B cell (primary cell): ENCODE measurements around the gene CCDC93. TPM values are rescaled to one million over a fixed set of nuclear protein-coding genes. Genes with fewer than 3 reads are reported as not detected.

ENCODE experiments used
- ATAC-seq: fragments of 200-7000 bp; cut with Tn5 transposase; one replicate; pipeline ENCODE4 v1.10.0; 2021; ENCODE audit warnings: low read depth, mild to moderate bottlenecking, moderate number of reproducible peaks, moderate library complexity
- CTCF ChIA-PET: fragments of 350-600 bp; sonication (Branson Sonifier 250); formaldehyde crosslinking; loops from one replicate; lab custom pipeline; 2021; ENCODE audit warnings: antibody characterized with exemption, inconsistent platforms; lab: Charles Lee
- POLR2A ChIA-PET: fragments of 350-600 bp; sonication (Branson Sonifier 250); formaldehyde crosslinking; loops from one replicate; lab custom pipeline; 2021; ENCODE audit warnings: antibody characterized with exemption; lab: Charles Lee
- DNase-seq: peaks from one replicate; pipeline ENCODE4 v3.0.0; 2013
- H2AFZ ChIP-seq: 2 replicates; pipeline ENCODE4 v1.6.1; 2012; ENCODE audit warnings: mild to moderate bottlenecking, low read depth, low read length; ENCODE audit not compliant: insufficient read depth, poor library complexity, severe bottlenecking
- H3K27ac ChIP-seq, 2 donors: 1 replicate in 1 of 2; 2 replicates in 1 of 2; pipeline ENCODE4 v1.5.1; 2012 to 2013; ENCODE audit warnings: low read length in 2 of 2, mild to moderate bottlenecking in 2 of 2, moderate library complexity in 1 of 2
- H3K27me3 ChIP-seq, 4 experiments: fragments of 200-600 bp in 1 of 4; sonication (generic) in 1 of 4; replicated peaks in 1 of 4; 1 replicate in 2 of 4; 2 replicates in 2 of 4; pipeline versions ENCODE4 v1.6.1 to v1.7.0; 2013 to 2016; ENCODE audit warnings: low read length in 3 of 4, mild to moderate bottlenecking in 2 of 4, mixed read lengths in 1 of 4, moderate library complexity in 1 of 4; ENCODE audit not compliant: insufficient read depth in 4 of 4, control insufficient read depth in 3 of 4; ENCODE audit errors: control extremely low read depth in 1 of 4
- H3K36me3 ChIP-seq, 2 experiments: replicated peaks in 1 of 2; 1 replicate in 1 of 2; 2 replicates in 1 of 2; pipeline versions ENCODE4 v1.6.1 to v1.7.1; 2013; ENCODE audit warnings: low read length in 1 of 2; ENCODE audit not compliant: insufficient read depth in 2 of 2, control insufficient read depth in 1 of 2; ENCODE audit errors: control extremely low read depth in 1 of 2, extremely low read depth in 1 of 2
- H3K4me1 ChIP-seq, 2 donors: fragments of 200-600 bp in 1 of 2; sonication (generic) in 1 of 2; 1 replicate in 1 of 2; 2 replicates in 1 of 2; pipeline versions ENCODE4 v1.5.1 to v1.6.1; 2013 to 2017; ENCODE audit warnings: low read length in 2 of 2; ENCODE audit not compliant: control insufficient read depth in 2 of 2, insufficient read depth in 2 of 2
- H3K4me2 ChIP-seq: replicated peaks from 2 replicates; pipeline ENCODE3; 2012; ENCODE audit warnings: mild to moderate bottlenecking, low read depth, low read length; ENCODE audit not compliant: poor library complexity, severe bottlenecking
- H3K4me3 ChIP-seq, 5 experiments: fragments of 200-600 bp in 1 of 5; sonication (generic) in 1 of 5; 1 replicate in 3 of 5; 2 replicates in 2 of 5; pipeline versions ENCODE4 v1.5.1 to v1.7.0; 2011 to 2016; ENCODE audit warnings: low read length in 4 of 5, mild to moderate bottlenecking in 4 of 5, low read depth in 2 of 5, control low read depth in 1 of 5, moderate library complexity in 1 of 5; ENCODE audit not compliant: insufficient read depth in 1 of 5; ENCODE audit errors: control extremely low read depth in 1 of 5, extremely low read depth in 1 of 5
- H3K79me2 ChIP-seq: fragments of 200-600 bp; sonication (generic); one replicate; pipeline ENCODE4 v1.6.0; 2016; ENCODE audit warnings: low read length; ENCODE audit not compliant: control insufficient read depth, insufficient read depth
- H3K9ac ChIP-seq: fragments of 200-600 bp; sonication (generic); 2 replicates; pipeline ENCODE4 v1.6.1; 2017; ENCODE audit warnings: mild to moderate bottlenecking, low read length, moderate library complexity
- H3K9me3 ChIP-seq, 3 donors: one replicate each; pipeline versions ENCODE4 v1.6.1 to v1.7.1; 2013; ENCODE audit warnings: low read length in 2 of 3; ENCODE audit not compliant: control insufficient read depth in 2 of 3, insufficient read depth in 1 of 3; ENCODE audit errors: control extremely low read depth in 1 of 3
- H4K20me1 ChIP-seq: 2 replicates; pipeline ENCODE4 v1.6.0; 2012; ENCODE audit warnings: mild to moderate bottlenecking, low read length; ENCODE audit not compliant: insufficient read depth, control insufficient read depth, poor library complexity, severe bottlenecking
- H3K27ac Mint-ChIP-seq: one replicate; pipeline ENCODE4 v1.8.0; 2021; ENCODE audit warnings: mixed read lengths
- H3K27me3 Mint-ChIP-seq: one replicate; pipeline ENCODE4 v1.8.0; 2021; ENCODE audit warnings: mixed read lengths
- H3K4me1 Mint-ChIP-seq: one replicate; pipeline ENCODE4 v1.8.0; 2021; ENCODE audit warnings: mixed read lengths
- H3K4me3 Mint-ChIP-seq: one replicate; pipeline ENCODE4 v1.8.0; 2021; ENCODE audit warnings: mixed read lengths
- H3K9me3 Mint-ChIP-seq: one replicate; pipeline ENCODE4 v1.8.0; 2022; ENCODE audit warnings: mixed read lengths; ENCODE audit not compliant: insufficient read depth
- CTCF ChIP-seq: fragments of 200-600 bp; IDR thresholded peaks from one replicate; pipeline ENCODE4 v1.8.0; 2022; ENCODE audit warnings: antibody characterized with exemption, mild to moderate bottlenecking
- EZH2 ChIP-seq: IDR thresholded peaks from 2 replicates; pipeline ENCODE4 v1.6.1; 2012; ENCODE audit warnings: borderline replicate concordance, low read depth, mild to moderate bottlenecking, moderate library complexity, low read length; ENCODE audit not compliant: insufficient read depth, poor library complexity, severe bottlenecking
- WGBS: methylation state at CpG from one replicate; pipeline ENCODE4 v1.1.5; 2013; ENCODE audit warnings: missing lambda C conversion rate; ENCODE audit not compliant: insufficient coverage; 5-methylcytosine and 5-hydroxymethylcytosine counted together
- intact Hi-C: fragments of 100-400 bp; cut with micrococcal nuclease; formaldehyde crosslinking; loops from one replicate; pipeline ENCODE4 v1.10.0; 2022
- polyA plus RNA-seq: library from polyadenylated mRNA; depleted of rRNA; stranded (reverse); fragments of >200 nt; gene quantifications from 2 replicates; pipeline ENCODE4 v1.2.3, GENCODE V29; 2012
- total RNA-seq, 2 donors: library from RNA; stranded (reverse); fragments of 120-200 nt in 1 of 2; gene quantifications; 1 replicate in 1 of 2; 2 replicates in 1 of 2; pipeline versions ENCODE4 v1.2.3 to v1.2.4, GENCODE V29; 2013 to 2022

Gene CCDC93
- total and polyA plus RNA-seq, 2 donors (not counting 1 experiment from before 2014, with no cell fraction given): 17.5 to 79.6 TPM

GRCh38 chr2:117979911-117980701 lies 33.8 kb downstream of the CCDC93 start:
- Histone ChIP-seq H3K4me1 (no peaks in the 10 kb centered on the region), H3K27me3 (no peaks in the 10 kb centered on the region), H3K9me3 (no peaks in the 10 kb centered on the region), H2AFZ (no peak overlapping the region), H3K4me3 (no peak overlapping the region), H3K9ac (no peak overlapping the region), H3K79me2 (no peaks in the 10 kb centered on the region), H3K36me3 (peaks cover 2 to 71% of the 10 kb centered on the region in 2 experiments), H3K27ac (no peak overlapping the region), H4K20me1 (peaks cover 23% of the 10 kb centered on the region), H3K4me2 (no peak overlapping the region)
- ATAC-seq (no peak), DNase-seq (no peak)
- no peak overlapping the region for H3K27ac Mint-ChIP-seq
- H3K27me3 Mint-ChIP-seq: no peaks in the 10 kb centered on the region
- CTCF ChIA-PET: interaction anchor here (0.7 to 1.6 kb wide), 2 partner anchors 23 to 168 kb away, joined by 3 to 7 read pairs; no protein-coding TSS in a partner anchor
- H3K4me3 Mint-ChIP-seq: no peak overlapping the region
- intact Hi-C loops: no loop called here
- no peaks in the 10 kb centered on the region for H3K4me1 Mint-ChIP-seq
- TF ChIP-seq CTCF (no peak), EZH2 (no peak)
- WGBS: 94% methylated on average over 4 of the region's 6 CpGs
- no peaks in the 10 kb centered on the region for H3K9me3 Mint-ChIP-seq
- POLR2A ChIA-PET: no interaction called here

- H3K36me3 ChIP-seq: peaks cover 2 to 70% of the 10 kb centered on the region in 2 experiments
- Mint-ChIP-seq H3K27me3 (no peaks in the 10 kb centered on the region), H3K4me1 (no peaks in the 10 kb centered on the region), H3K4me3 (no peak overlapping the region), H3K9me3 (no peaks in the 10 kb centered on the region), H3K27ac (no peak overlapping the region)
- ChIA-PET CTCF (no interaction called here), POLR2A (no interaction called here)
- H4K20me1 ChIP-seq: peaks cover 9% of the 10 kb centered on the region
- no peak overlapping the region for H3K9ac ChIP-seq
- TF ChIP-seq CTCF (no peak), EZH2 (no peak)
- ATAC-seq (no peak), DNase-seq (no peak)
- intact Hi-C loops: no loop called here
- H3K4me1 ChIP-seq: no peaks in the 10 kb centered on the region
- H3K9me3 ChIP-seq: no peaks in the 10 kb centered on the region
- no peaks in the 10 kb centered on the region for H3K79me2 ChIP-seq
- H2AFZ ChIP-seq: no peak overlapping the region
- H3K4me2 ChIP-seq: no peak overlapping the region
- no CpG with 5 or more reads among the region's 3 CpGs for WGBS
- no peak overlapping the region for H3K27ac ChIP-seq
- no peak overlapping the region for H3K4me3 ChIP-seq
- no peaks in the 10 kb centered on the region for H3K27me3 ChIP-seq
Observed at GRCh38 chr2:117977696-117978095, 36.2 kb downstream of the CCDC93 start.
